MM.1S (cell line): Measurements from ENCODE around the gene DGKG.

Experiments used
- DNase-seq: peaks from one replicate; pipeline ENCODE4 v3.0.0-alpha.2; 2015
- H2AFZ ChIP-seq: fragments of 300-600 bp; sonication (generic); 2 replicates; pipeline ENCODE4 v1.6.0; 2016; ENCODE audit warnings: antibody characterized with exemption, low read length
- H3F3A ChIP-seq: fragments of 300-600 bp; sonication (generic); 2 replicates; pipeline ENCODE4 v1.6.1; 2016; ENCODE audit warnings: mild to moderate bottlenecking, antibody characterized with exemption, low read length, moderate library complexity, mixed read lengths; ENCODE audit not compliant: insufficient read depth
- H3K27ac ChIP-seq: fragments of 300-600 bp; sonication (generic); 2 replicates; pipeline ENCODE4 v1.5.1; 2016; ENCODE audit warnings: mild to moderate bottlenecking, low read length
- H3K27me3 ChIP-seq: fragments of 300-600 bp; sonication (generic); replicated peaks from 2 replicates; pipeline ENCODE4 v1.6.0; 2016; ENCODE audit warnings: low read length; ENCODE audit not compliant: insufficient read depth
- H3K36me3 ChIP-seq: fragments of 300-600 bp; sonication (generic); replicated peaks from 2 replicates; pipeline ENCODE4 v1.6.1; 2016; ENCODE audit warnings: mild to moderate bottlenecking, low read length, mixed read lengths; ENCODE audit not compliant: insufficient read depth
- H3K4me1 ChIP-seq: fragments of 300-600 bp; sonication (generic); 2 replicates; pipeline ENCODE4 v1.6.1; 2016; ENCODE audit warnings: low read length, mixed read lengths
- H3K4me2 ChIP-seq: fragments of 300-600 bp; sonication (generic); 2 replicates; pipeline ENCODE4 v1.6.0; 2016; ENCODE audit warnings: low read depth, low read length
- H3K4me3 ChIP-seq: fragments of 300-600 bp; sonication (generic); 2 replicates; pipeline ENCODE4 v1.5.1; 2016; ENCODE audit warnings: low read length, mixed read lengths
- H3K79me2 ChIP-seq: fragments of 300-600 bp; sonication (generic); 2 replicates; pipeline ENCODE4 v1.6.1; 2016; ENCODE audit warnings: mixed run types, low read length, mixed read lengths
- H3K9ac ChIP-seq: fragments of 300-600 bp; sonication (generic); 2 replicates; pipeline ENCODE4 v1.6.1; 2016; ENCODE audit warnings: low read length, mixed read lengths
- H3K9me2 ChIP-seq: fragments of 300-600 bp; sonication (generic); replicated peaks from 2 replicates; pipeline ENCODE4 v1.6.1; 2016; ENCODE audit warnings: mild to moderate bottlenecking, low read length, mixed read lengths; ENCODE audit not compliant: insufficient read depth
- H3K9me3 ChIP-seq: fragments of 300-600 bp; sonication (generic); replicated peaks from 2 replicates; pipeline ENCODE4 v1.6.1; 2016; ENCODE audit warnings: mild to moderate bottlenecking, low read length, mixed read lengths; ENCODE audit not compliant: insufficient read depth
- H4K20me1 ChIP-seq: fragments of 300-600 bp; sonication (generic); 2 replicates; pipeline ENCODE4 v1.6.1; 2016; ENCODE audit warnings: mild to moderate bottlenecking, low read length, moderate library complexity, mixed read lengths; ENCODE audit not compliant: insufficient read depth
- CTCF ChIP-seq: fragments of 300-600 bp; sonication (generic); IDR thresholded peaks from 2 replicates; pipeline ENCODE4 v1.5.1; 2016; ENCODE audit warnings: antibody characterized with exemption, low read length, mixed read lengths
- EZH2 ChIP-seq: fragments of 300-600 bp; sonication (generic); optimal IDR thresholded peaks from 2 replicates; pipeline ENCODE3; 2017; ENCODE audit warnings: low read depth, mild to moderate bottlenecking, antibody characterized with exemption, low read length, mixed read lengths
- EZH2phosphoT487 ChIP-seq: fragments of 300-600 bp; sonication (generic); IDR thresholded peaks from 2 replicates; pipeline ENCODE4 v1.6.1; 2018; ENCODE audit warnings: antibody characterized with exemption, low read length

Gene DGKG

GRCh38 chr3:186380622-186381380, 18.8 kb upstream of the DGKG start:
- Histone ChIP-seq H3K4me3 (no peak overlapping the region), H3K9ac (no peak overlapping the region), H4K20me1 (no peaks in the 10 kb centered on the region), H3K9me3 (no peaks in the 10 kb centered on the region), H3K9me2 (no peaks in the 10 kb centered on the region), H3K4me2 (no peak overlapping the region), H3K36me3 (no peaks in the 10 kb centered on the region), H2AFZ (no peak overlapping the region), H3K79me2 (no peaks in the 10 kb centered on the region), H3K27me3 (no peaks in the 10 kb centered on the region), H3K4me1 (peaks cover 17% of the 10 kb centered on the region), H3F3A (peaks cover 11% of the 10 kb centered on the region), H3K27ac (no peak overlapping the region)
- DNase-seq, result no peak
- TF ChIP-seq EZH2, result no peak
- no peak for TF ChIP-seq EZH2phosphoT487
- TF ChIP-seq CTCF, result no peak

GRCh38 chr3:186375443-186375842, 13.4 kb upstream of the DGKG start:
- Histone ChIP-seq H3F3A (no peaks in the 10 kb centered on the region), H3K9ac (no peak overlapping the region), H3K27me3 (no peaks in the 10 kb centered on the region), H4K20me1 (no peaks in the 10 kb centered on the region), H2AFZ (no peak overlapping the region), H3K4me2 (no peak overlapping the region), H3K79me2 (no peaks in the 10 kb centered on the region), H3K36me3 (no peaks in the 10 kb centered on the region), H3K4me1 (no peaks in the 10 kb centered on the region), H3K9me3 (no peaks in the 10 kb centered on the region), H3K4me3 (no peak overlapping the region), H3K27ac (no peak overlapping the region), H3K9me2 (no peaks in the 10 kb centered on the region)
- no peak for TF ChIP-seq EZH2phosphoT487
- no peak for TF ChIP-seq EZH2
- no peak for DNase-seq

- Histone ChIP-seq H3K27ac (no peak overlapping the region), H3K27me3 (no peaks in the 10 kb centered on the region), H3K79me2 (no peaks in the 10 kb centered on the region), H3K9me3 (no peaks in the 10 kb centered on the region), H2AFZ (no peak overlapping the region), H3K4me2 (no peak overlapping the region), H3K4me1 (no peaks in the 10 kb centered on the region), H3K4me3 (no peak overlapping the region), H3F3A (no peaks in the 10 kb centered on the region), H3K9ac (no peak overlapping the region), H3K9me2 (no peaks in the 10 kb centered on the region), H4K20me1 (no peaks in the 10 kb centered on the region), H3K36me3 (no peaks in the 10 kb centered on the region)
- DNase-seq, result no peak
- TF ChIP-seq CTCF (no peak), EZH2phosphoT487 (no peak), EZH2 (no peak)
These were observed 12.3 kb upstream of the DGKG start for GRCh38 chr3:186374376-186374775.

- H3K9ac ChIP-seq, result no peak overlapping the region
- TF ChIP-seq CTCF, result no peak
- no peak for TF ChIP-seq EZH2phosphoT487
- TF ChIP-seq EZH2, result no peak
These were observed 7.2 kb upstream of the DGKG start for GRCh38 chr3:186369217-186369616.

More at GRCh38 chr3:186369217-186369616, 7.2 kb upstream of the DGKG start:
- Histone ChIP-seq H3K9me2 (no peaks in the 10 kb centered on the region), H3K36me3 (no peaks in the 10 kb centered on the region), H2AFZ (no peak overlapping the region), H3K27me3 (no peaks in the 10 kb centered on the region), H3K79me2 (no peaks in the 10 kb centered on the region), H3K4me1 (no peaks in the 10 kb centered on the region), H3K4me2 (no peak overlapping the region), H3K27ac (no peak overlapping the region), H3K9me3 (no peaks in the 10 kb centered on the region), H3F3A (no peaks in the 10 kb centered on the region), H3K4me3 (no peak overlapping the region), H4K20me1 (no peaks in the 10 kb centered on the region)
- DNase-seq, result no peak
